Measurements from ENCODE around the gene GREB1L. TPM values are rescaled to one million over a fixed set of nuclear protein-coding genes. Genes with fewer than 3 reads are reported as not detected.

GREB1L gene
- total and polyA plus RNA-seq, 10 of the 15 experiments (the other 5 are each of a cell fraction or from before 2014, with no cell fraction given), result under 0.01 to 0.11 (median 0.03) TPM; not detected in 1

GRCh38 chr18:21499997-21500396 is 258.0 kb downstream of the GREB1L start:
- FAIRE-seq (no peak), ATAC-seq (no peak), DNase-seq (ENCODE audit: low read depth, low spot score) (no peak)
- H3K27me3 ChIP-seq (replicated peaks in 1 of 2; ENCODE audit: control insufficient read depth in 2 of 2, insufficient read depth in 2 of 2, low read length in 1 of 2), result no peaks in the 10 kb centered on the region; a peak in 1 of 4 replicates
- ChIA-PET SMC1A (ENCODE audit: uncharacterized antibody, unreplicated experiment) (no interaction called here), CTCF (no interaction called here), RAD21 (ENCODE audit: unreplicated experiment) (no interaction called here), POLR2A (no interaction called here)
- H3K4me3 ChIP-seq, result no peak overlapping the region
- no peaks in the 10 kb centered on the region for H3K36me3 ChIP-seq (ENCODE audit: control insufficient read depth in 2 of 2, insufficient read depth in 2 of 2, low read length in 1 of 2)
- H3K4me1 ChIP-seq (ENCODE audit: control insufficient read depth, insufficient read depth, low read length), result no peaks in the 10 kb centered on the region
- in situ Hi-C loops (cut with MboI), result loop anchor here (10.0 kb wide), 1 partner anchor 1205 kb away; no protein-coding TSS in a partner anchor
- no peak overlapping the region for H3K4me2 ChIP-seq (ENCODE audit: control insufficient read depth, insufficient read depth)
- H3K79me2 ChIP-seq (ENCODE audit: control insufficient read depth, insufficient read depth, low read length), result no peaks in the 10 kb centered on the region
- H3K9ac ChIP-seq (ENCODE audit: control insufficient read depth, insufficient read depth, low read length), result no peak overlapping the region
- H2AFZ ChIP-seq (ENCODE audit: control insufficient read depth, low read depth, low read length), result no peak overlapping the region
- BruUV-seq (replicated peaks), result no TSS peak
- no peak overlapping the region for H3K27ac ChIP-seq (ENCODE audit: control insufficient read depth, insufficient read depth)
- H4K20me1 ChIP-seq (ENCODE audit: control insufficient read depth, insufficient read depth), result no peaks in the 10 kb centered on the region
- TF ChIP-seq SMAD5 (IDR thresholded peaks at IDR 0.05; ENCODE audit: low read depth), result no peak
- no peak for TF ChIP-seq IKZF2 (IDR thresholded peaks at IDR 0.05)
- no peak for TF ChIP-seq ESRRA (IDR thresholded peaks at IDR 0.05; ENCODE audit: low read length)
- no peak for TF ChIP-seq MEF2B (IDR thresholded peaks at IDR 0.05; ENCODE audit: partially characterized antibody, poor library complexity, severe bottlenecking)
- TF ChIP-seq CUX1 (IDR thresholded peaks at IDR 0.05; ENCODE audit: insufficient replicate concordance, low read depth, low read length), result no peak
- TF ChIP-seq SMC3 (IDR thresholded peaks at IDR 0.05; ENCODE audit: borderline replicate concordance, low read length), result no peak
- no peak for TF ChIP-seq TCF3 (IDR thresholded peaks at IDR 0.05; ENCODE audit: borderline replicate concordance, insufficient read depth, low read depth, low read length)
- no peak for TF ChIP-seq NRF1 (conservative IDR thresholded peaks at IDR 0.05; ENCODE audit: low read depth, low read length)
- TF ChIP-seq ZNF592 (IDR thresholded peaks at IDR 0.05), result no peak
- TF ChIP-seq, protein P1, sequence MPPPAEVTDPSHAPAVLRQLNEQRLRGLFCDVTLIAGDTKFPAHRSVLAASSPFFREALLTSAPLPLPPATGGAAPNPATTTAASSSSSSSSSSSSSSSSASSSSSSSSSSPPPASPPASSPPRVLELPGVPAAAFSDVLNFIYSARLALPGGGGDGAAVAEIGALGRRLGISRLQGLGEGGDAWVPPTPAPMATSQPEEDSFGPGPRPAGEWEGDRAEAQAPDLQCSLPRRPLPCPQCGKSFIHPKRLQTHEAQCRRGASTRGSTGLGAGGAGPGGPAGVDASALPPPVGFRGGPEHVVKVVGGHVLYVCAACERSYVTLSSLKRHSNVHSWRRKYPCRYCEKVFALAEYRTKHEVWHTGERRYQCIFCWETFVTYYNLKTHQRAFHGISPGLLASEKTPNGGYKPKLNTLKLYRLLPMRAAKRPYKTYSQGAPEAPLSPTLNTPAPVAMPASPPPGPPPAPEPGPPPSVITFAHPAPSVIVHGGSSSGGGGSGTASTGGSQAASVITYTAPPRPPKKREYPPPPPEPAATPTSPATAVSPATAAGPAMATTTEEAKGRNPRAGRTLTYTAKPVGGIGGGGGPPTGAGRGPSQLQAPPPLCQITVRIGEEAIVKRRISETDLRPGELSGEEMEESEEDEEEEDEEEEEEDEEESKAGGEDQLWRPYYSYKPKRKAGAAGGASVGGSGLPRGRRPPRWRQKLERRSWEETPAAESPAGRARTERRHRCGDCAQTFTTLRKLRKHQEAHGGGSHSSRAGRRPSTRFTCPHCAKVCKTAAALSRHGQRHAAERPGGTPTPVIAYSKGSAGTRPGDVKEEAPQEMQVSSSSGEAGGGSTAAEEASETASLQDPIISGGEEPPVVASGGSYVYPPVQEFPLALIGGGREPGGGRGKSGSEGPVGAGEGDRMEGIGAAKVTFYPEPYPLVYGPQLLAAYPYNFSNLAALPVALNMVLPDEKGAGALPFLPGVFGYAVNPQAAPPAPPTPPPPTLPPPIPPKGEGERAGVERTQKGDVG (CRISPR knock-in tag; IDR thresholded peaks at IDR 0.05), result no peak
- intact Hi-C loops (cut with micrococcal nuclease; ENCODE audit: unreplicated experiment), result loop anchor here (10.0 kb wide), 1 partner anchor 65 kb away; no protein-coding TSS in a partner anchor
- 69% methylated on average over 16 of the region's 16 CpGs for WGBS (ENCODE audit: insufficient coverage, insufficient replicate concordance, low lambda C conversion rate, missing lambda C conversion rate)
- no peaks in the 10 kb centered on the region for H3K9me3 ChIP-seq (replicated peaks; ENCODE audit: control insufficient read depth, insufficient read depth, low read length)

All from GM12878 (cell line).